GM18951 (cell line): ENCODE measurements around the gene TTLL6.

Experiments used
- POLR2A ChIP-seq: IDR thresholded peaks from 4 replicates; pipeline ENCODE4 v1.6.1; 2011; ENCODE audit warnings: mild to moderate bottlenecking; ENCODE audit not compliant: insufficient read length, insufficient read depth; ENCODE audit errors: extremely low read depth
- in situ Hi-C: fragments of 300-500 bp; cut with MboI; formaldehyde crosslinking; loops from one replicate; pipeline ENCODE4 v1.12.0; 2022; ENCODE audit warnings: low sequenced_read_pairs, mixed read lengths, inconsistent platforms; ENCODE audit not compliant: unreplicated experiment

The TTLL6 gene

DNA sequence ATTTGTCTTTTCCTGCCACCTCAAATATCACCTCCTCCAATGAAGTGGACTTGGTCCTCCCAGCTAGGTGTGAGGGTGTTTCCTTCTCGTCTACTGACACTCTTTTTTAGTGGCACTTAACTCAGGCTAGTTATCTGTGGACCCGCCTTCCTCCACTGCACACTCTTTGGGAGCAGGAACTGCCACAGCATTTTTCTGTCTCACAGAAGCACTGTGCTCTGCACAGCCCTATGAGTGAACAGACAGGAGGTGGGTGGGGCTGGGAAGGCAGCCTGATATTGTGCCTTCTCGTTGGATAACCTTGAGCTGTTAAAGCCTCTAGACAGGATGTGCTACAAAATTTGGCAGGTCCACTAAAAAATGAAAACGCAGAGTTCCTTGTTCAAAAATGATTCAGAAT is 56.6 kb downstream of the TTLL6 start:
- TF ChIP-seq POLR2A: no peak

DNA sequence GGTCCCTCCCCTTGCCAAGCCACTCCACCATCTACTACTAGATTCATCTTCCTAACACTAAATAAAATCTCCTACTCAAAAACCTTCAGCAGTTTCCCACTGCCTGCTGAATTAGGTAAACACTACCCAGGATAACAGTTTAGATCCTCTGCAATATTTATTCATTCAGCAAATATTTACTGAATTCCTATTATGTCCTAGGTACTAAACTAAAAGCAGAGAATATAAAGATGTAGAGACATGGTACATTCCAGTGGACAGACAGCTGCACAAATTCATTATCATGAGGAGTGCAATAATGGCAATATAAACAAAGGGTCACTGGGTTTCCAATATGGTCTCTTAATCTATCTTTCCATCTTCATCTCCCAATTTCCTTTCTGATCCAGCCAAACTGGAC is 57.7 kb downstream of the TTLL6 start:
- in situ Hi-C loops: no loop called here
- TF ChIP-seq POLR2A: no peak

More for the DNA sequence above, 56.6 kb downstream of the TTLL6 start:
- in situ Hi-C loops: no loop called here

DNA sequence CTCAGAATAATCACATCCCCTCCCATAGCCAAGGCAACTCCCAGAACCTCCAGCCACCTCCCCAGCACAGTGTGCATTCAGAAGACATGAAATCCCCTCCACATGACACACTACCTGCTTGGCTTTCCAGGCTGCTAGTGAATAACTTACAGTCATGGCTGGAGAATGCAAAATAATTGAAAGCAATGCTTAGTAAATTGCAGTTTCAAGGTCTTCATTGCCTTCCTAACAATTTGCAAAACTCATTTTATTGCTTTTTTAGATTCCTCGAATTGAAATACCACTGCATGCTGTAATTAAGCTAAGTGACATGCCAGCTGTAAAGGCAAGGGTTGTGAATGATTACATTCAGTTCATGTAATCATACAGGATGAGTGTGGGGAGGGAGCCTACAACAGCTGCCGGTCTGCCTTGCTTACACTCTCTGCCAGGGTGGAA is 59.5 kb downstream of the TTLL6 start:
- TF ChIP-seq POLR2A: no peak
- in situ Hi-C loops: no loop called here

- TF ChIP-seq POLR2A: no peak
- in situ Hi-C loops: no loop called here
Measured at GRCh38 chr17:48756830-48757251, 60.2 kb downstream of the TTLL6 start.

- in situ Hi-C loops: no loop called here
Measured at GRCh38 chr17:48755356-48755755, 61.7 kb downstream of the TTLL6 start.

GRCh38 chr17:48754500-48755261 is 62.3 kb downstream of the TTLL6 start:
- no peak for TF ChIP-seq POLR2A

More at GRCh38 chr17:48755356-48755755, 61.7 kb downstream of the TTLL6 start:
- TF ChIP-seq POLR2A: no peak

DNA sequence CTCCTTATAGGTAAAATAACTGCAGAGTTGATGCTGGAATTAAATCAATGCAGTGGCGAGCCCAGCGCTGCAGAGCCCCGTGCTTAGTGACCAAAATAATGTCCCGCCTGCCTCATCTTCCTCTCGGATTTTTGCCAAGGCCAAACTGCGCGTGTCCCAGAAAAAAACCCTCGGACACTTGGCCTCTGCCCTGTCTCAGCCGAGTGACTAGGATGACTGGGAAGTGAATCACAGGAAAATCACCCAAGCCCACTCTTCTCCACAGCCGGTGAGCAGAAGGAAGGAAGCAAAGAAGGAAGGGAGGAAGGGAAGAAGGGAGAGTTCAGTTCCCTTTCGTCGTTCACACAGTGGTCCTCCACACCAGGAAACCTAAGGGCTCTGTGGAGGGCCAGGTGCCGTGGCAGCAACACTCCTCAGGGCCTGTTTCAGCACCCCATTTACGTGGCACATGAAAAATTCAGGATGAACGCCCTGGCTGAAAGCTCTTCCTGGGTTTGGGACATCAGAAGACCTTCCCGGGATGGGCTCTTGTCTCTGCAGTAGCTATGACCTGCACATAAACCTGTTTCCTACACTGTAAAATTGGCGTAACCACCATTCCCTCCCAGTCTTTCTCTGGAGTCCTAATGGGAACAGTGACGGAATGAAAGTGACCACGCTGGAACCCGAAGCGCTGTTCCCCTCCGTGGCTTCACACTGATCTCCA is 63.1 kb downstream of the TTLL6 start:
- no peak for TF ChIP-seq POLR2A
- in situ Hi-C loops: no loop called here

More at GRCh38 chr17:48754500-48755261, 62.3 kb downstream of the TTLL6 start:
- in situ Hi-C loops: no loop called here

GRCh38 chr17:48752399-48753288 is 64.4 kb downstream of the TTLL6 start:
- in situ Hi-C loops: no loop called here
- no peak for TF ChIP-seq POLR2A

DNA sequence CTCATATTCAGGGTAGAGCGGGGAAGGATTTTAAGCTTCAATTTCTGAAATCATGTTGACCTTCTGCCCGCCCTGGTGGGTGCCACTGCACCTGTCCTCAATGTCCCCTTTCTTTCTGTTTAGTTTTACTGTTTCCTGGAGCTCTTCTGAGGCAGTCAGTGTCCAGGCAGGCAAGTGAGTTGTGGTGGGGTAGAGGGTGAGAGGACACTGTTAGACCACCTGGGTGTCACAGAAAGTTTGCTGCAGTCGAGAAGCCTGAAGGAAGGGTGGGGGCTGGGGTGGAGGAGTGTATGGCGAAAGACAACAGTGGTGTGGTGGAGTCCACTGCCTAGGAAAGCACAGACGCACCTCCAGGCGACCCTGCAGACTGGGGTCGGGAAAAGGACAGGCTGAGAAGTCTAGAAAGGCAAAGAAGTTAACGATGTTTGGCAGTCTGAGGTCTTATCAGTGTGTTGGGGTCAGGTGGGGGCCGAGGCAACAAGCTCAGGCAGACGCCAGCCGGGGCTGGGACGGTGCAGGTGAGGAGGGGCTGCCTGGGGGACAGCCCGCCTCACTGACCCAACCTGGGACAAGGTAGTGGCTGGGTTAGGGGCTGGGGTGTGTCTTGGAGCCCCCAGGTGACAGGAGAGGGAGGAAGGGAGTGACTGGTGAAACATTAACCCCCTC is 65.2 kb downstream of the TTLL6 start:
- TF ChIP-seq POLR2A: no peak
- in situ Hi-C loops: no loop called here

DNA sequence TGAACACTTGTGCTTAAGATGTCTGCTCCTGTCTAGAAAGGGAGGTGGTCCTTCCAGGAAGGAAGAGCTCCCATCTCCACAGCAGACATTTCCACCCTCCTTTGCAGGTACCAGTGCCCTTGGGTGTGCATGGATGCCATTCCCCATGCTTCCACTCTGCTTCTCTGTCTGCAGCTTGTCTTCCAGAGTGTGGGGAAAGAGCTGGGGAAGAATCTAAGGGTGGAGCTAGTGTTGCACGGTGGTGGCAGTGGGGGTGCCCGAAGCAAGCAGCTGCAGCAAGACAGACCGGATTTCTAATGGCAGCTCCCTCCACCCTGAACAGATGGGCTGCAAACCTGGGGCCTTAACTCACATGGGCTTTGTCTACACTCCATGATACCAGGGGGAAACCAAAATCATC is 65.9 kb downstream of the TTLL6 start:
- in situ Hi-C loops: no loop called here

GRCh38 chr17:48749621-48750553 is 67.1 kb downstream of the TTLL6 start:
- in situ Hi-C loops: no loop called here
- TF ChIP-seq POLR2A: no peak

More for the DNA sequence above, 65.9 kb downstream of the TTLL6 start:
- no peak for TF ChIP-seq POLR2A

- in situ Hi-C loops: no loop called here
- TF ChIP-seq POLR2A: no peak
Measured at GRCh38 chr17:48748718-48749566, 68.1 kb downstream of the TTLL6 start.
